ENCODE data around the gene KLF9. TPM values are rescaled to one million over a fixed set of nuclear protein-coding genes. Genes with fewer than 3 reads are reported as not detected.
A peak's percentile ranks its signal among the peaks of the same experiment; 100 is the strongest.

Gene KLF9
- total RNA-seq, 2 experiments from 2014 or later: 11.3 to 12.8 TPM

DNA sequence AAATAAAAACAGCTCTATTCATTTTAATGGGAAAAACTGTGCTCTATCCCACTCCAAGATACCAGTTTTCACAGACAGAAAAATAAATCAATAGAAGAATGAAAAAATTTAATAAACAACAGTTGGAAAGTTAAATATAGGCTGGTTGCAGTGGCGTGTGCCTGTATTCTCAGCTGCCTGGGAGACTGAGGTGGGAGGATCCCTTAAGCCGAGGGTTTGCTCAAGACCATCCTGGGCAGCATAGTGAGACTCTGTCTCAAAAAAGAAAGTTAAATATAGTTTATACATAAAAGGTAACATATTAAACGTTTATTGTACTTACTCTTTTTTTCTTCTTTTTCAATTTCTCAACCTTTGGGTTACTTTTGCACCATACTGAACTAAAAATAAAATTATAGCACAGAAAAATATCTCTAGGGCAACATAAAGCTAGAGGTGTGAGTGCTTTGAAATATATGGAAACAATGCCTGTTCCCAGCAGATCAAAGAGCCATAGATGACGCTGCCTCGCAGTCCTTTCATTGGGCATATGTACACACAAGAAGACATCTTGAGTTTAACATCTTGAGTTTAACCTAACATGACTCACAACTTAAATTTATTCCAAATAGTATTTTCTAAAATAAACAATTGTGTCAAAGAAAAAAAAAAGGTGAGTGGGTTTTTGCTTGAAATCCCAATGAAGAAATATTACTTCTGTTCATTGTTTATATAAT, 25.7 kb upstream of the KLF9 start:
- no peak for DNase-seq
- Mint-ChIP-seq H3K4me3 (no peak overlapping the region), H3K27ac (no peak overlapping the region), H3K36me3 (ENCODE audit: low read depth) (no peaks in the 10 kb centered on the region), H3K27me3 (no peaks in the 10 kb centered on the region), H3K4me1 (peaks cover 13% of the 10 kb centered on the region), H3K9me3 (no peaks in the 10 kb centered on the region)
- POLR2A ChIA-PET: no interaction called here
- CTCF ChIA-PET: interaction anchor here (0.9 to 1.7 kb wide), 2 partner anchors 19 to 163 kb away, joined by 4 to 5 read pairs; no protein-coding TSS in a partner anchor

GRCh38 chr9:70438341-70438928, 24.0 kb upstream of the KLF9 start:
- DNase-seq: no peak
- Mint-ChIP-seq H3K27ac (peak overlapping the region; percentile 20), H3K36me3 (ENCODE audit: low read depth) (no peaks in the 10 kb centered on the region), H3K4me3 (no peak overlapping the region), H3K27me3 (no peaks in the 10 kb centered on the region), H3K4me1 (peaks cover 13% of the 10 kb centered on the region), H3K9me3 (peaks cover 2% of the 10 kb centered on the region)
- ChIA-PET POLR2A (no interaction called here), CTCF (interaction anchor here (1.3 to 1.7 kb wide), 4 partner anchors 9 to 164 kb away, joined by 4 to 7 read pairs (median 4); no protein-coding TSS in a partner anchor)

- Mint-ChIP-seq H3K4me1 (peaks cover 13% of the 10 kb centered on the region), H3K9me3 (peaks cover 8% of the 10 kb centered on the region), H3K36me3 (ENCODE audit: low read depth) (no peaks in the 10 kb centered on the region), H3K4me3 (no peak overlapping the region), H3K27ac (no peak overlapping the region), H3K27me3 (no peaks in the 10 kb centered on the region)
- CTCF ChIA-PET: no interaction called here
- POLR2A ChIA-PET: no interaction called here
- no peak for DNase-seq
These were observed 21.5 kb upstream of the KLF9 start for GRCh38 chr9:70435948-70436347.

- CTCF ChIA-PET: interaction anchor here (1.1 kb wide), 1 partner anchor 21 kb away, joined by 3 read pairs; no protein-coding TSS in a partner anchor
- Mint-ChIP-seq H3K4me1 (no peaks in the 10 kb centered on the region), H3K9me3 (peaks cover 8% of the 10 kb centered on the region), H3K27ac (no peak overlapping the region), H3K4me3 (no peak overlapping the region), H3K36me3 (ENCODE audit: low read depth) (no peaks in the 10 kb centered on the region), H3K27me3 (no peaks in the 10 kb centered on the region)
- DNase-seq: no peak
- POLR2A ChIA-PET: no interaction called here
These were observed 15.4 kb upstream of the KLF9 start for GRCh38 chr9:70429899-70430298.

DNA sequence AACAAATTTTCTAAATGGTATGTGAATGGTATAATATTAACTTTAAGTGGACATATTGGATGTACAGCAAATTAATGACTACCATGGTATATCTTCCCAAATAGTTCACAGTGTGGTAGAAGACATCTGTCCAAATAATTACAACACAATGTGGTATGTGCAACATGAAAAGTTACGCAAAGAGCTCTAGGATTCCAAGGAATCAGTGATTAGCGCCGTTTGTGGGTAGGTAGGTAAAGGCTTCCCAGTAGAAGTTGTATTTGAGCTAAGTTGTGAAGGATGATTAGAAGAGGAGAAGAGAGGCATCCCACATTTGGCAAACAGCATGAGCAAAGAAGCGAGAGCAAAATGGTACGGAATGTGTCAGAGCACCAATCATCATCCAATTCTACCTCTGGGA, 14.3 kb upstream of the KLF9 start:
- Mint-ChIP-seq H3K9me3 (peaks cover 8% of the 10 kb centered on the region), H3K4me1 (no peaks in the 10 kb centered on the region), H3K27me3 (no peaks in the 10 kb centered on the region), H3K36me3 (ENCODE audit: low read depth) (no peaks in the 10 kb centered on the region), H3K27ac (no peak overlapping the region), H3K4me3 (no peak overlapping the region)
- ChIA-PET CTCF (no interaction called here), POLR2A (no interaction called here)
- no peak for DNase-seq

DNA sequence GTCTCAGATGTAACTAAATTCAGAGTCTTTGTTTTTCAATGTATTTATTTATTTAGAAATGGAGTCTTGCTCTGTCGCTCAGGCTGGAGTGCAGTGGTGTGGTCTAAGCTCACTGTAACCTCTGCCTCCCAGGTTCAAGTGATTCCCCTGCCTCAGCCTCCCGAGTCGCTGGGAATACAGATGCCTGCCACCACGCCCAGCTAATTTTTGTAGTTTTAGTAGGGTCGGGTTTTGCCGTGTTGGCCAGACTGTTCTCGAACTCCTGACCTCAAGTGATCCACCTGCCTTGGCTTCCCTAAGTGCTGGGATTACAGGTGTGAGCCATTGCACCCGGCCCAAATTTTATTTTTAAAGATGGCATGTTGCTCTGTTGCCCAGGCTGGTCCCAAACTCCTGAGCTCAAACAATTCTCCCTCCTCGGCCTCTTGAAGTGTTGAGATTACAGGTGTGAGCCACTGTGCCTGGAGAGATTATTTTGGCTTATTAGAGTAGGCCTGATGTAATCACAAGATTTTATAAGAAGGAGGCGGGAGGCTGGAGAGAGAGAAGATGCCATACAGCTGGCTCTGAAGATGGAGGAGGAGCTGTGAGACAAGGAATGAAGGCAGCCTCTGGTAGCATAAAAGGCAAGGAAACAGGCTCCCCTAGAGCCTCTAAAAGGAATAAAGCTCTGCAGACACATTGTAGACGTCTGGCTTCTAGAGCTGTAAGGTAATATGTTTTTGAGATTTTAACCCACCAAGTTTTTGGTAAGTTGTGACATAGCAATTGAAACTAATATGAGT, 12.9 kb upstream of the KLF9 start:
- Mint-ChIP-seq H3K4me3 (no peak overlapping the region), H3K36me3 (ENCODE audit: low read depth) (no peaks in the 10 kb centered on the region), H3K4me1 (peaks cover 8% of the 10 kb centered on the region), H3K27ac (no peak overlapping the region), H3K9me3 (peaks cover 4% of the 10 kb centered on the region), H3K27me3 (no peaks in the 10 kb centered on the region)
- ChIA-PET POLR2A (no interaction called here), CTCF (interaction anchor here (1.2 to 1.4 kb wide), 2 partner anchors 61 to 175 kb away, joined by 4 read pairs; no protein-coding TSS in a partner anchor)
- no peak for DNase-seq

DNA sequence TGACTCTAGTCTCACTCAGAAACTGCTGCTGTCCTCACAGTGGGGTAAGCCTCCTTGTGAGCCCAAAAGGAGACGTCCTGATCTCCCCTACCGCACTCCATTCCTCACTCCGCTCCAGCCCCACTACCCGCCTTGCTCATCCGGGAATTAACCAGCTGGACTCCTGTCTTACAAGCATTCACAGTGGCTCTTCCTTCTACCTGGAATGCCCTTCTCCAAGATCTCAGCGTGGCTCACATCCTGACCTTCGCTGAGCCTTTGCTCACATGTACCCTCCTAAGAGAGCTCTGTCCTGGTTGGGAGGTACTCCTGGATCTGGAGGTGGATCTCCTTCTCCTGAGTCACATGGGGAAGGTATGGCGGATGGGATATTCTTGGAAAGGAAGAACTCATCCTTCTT, 10.7 kb upstream of the KLF9 start:
- POLR2A ChIA-PET: interaction anchor here (0.6 kb wide), 1 partner anchor 193 kb away, joined by 3 read pairs; no protein-coding TSS in a partner anchor
- H3K9me3 Mint-ChIP-seq: no peaks in the 10 kb centered on the region

GRCh38 chr9:70422371-70423043, 8.1 kb upstream of the KLF9 start:
- H3K27ac Mint-ChIP-seq: peak overlapping the region; percentile 98
- H3K27me3 Mint-ChIP-seq: no peaks in the 10 kb centered on the region
- H3K9me3 Mint-ChIP-seq: no peaks in the 10 kb centered on the region
- no peaks in the 10 kb centered on the region for H3K36me3 Mint-ChIP-seq (ENCODE audit: low read depth)
- ChIA-PET POLR2A (interaction anchor here (0.5 kb wide), 2 partner anchors 8 to 10 kb away, joined by 3 to 4 read pairs; no protein-coding TSS in a partner anchor), CTCF (interaction anchor here (0.6 to 1.4 kb wide), 2 partner anchors 16 to 60 kb away, joined by 3 to 4 read pairs; no protein-coding TSS in a partner anchor)
- DNase-seq: no peak
- peaks cover 43% of the 10 kb centered on the region for H3K4me1 Mint-ChIP-seq
- no peak overlapping the region for H3K4me3 Mint-ChIP-seq

More for the DNA sequence above, 10.7 kb upstream of the KLF9 start:
- DNase-seq: no peak
- Mint-ChIP-seq H3K4me1 (peaks cover 30% of the 10 kb centered on the region), H3K27me3 (no peaks in the 10 kb centered on the region), H3K27ac (no peak overlapping the region), H3K4me3 (no peak overlapping the region), H3K36me3 (ENCODE audit: low read depth) (no peaks in the 10 kb centered on the region)
- CTCF ChIA-PET: interaction anchor here (0.6 kb wide), 1 partner anchor 71 kb away, joined by 7 read pairs; no protein-coding TSS in a partner anchor

DNA sequence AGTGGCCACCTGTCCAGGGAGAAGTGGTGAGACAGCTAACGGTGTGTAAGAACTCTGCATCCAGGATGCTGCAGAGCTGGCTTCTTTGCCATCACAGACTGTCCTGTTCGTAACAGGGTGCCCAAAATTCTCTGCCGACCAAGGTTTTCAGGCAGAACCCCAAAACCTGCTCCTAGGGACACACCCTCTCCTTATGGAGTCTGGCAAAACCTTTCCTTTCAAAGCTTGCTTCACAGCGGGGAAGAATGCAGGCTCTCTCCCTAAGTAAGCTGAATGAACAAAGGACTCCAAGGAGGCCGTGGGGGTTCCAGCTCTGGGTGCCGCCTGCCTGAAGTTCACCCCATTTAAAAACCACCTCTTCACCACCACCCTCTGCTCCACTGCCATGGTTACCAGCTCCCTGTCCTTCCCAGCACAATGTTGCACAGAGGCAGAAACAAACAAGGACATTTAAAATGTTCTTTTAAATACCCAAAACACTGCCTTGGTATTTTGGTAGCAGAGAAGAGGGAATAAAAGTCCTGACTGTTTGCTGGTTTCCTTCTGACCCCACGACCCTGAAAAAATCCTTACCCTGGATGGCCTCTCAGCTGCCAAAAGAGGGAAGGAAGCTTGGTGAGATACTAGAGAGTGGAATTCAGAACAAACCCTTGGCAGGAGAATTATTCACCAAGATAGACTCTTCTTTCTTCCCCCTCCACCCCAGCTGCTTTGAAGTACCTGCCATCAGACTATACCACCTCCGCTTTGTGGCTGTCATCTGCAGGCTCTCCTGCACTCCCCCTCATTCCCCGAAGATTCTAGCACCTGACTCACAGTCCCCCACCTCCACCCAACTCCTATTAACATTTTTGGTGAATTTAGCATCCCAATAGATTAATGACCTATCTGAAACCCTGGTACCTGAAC, 7.1 kb upstream of the KLF9 start:
- peak overlapping the region; percentile 86 for H3K4me3 Mint-ChIP-seq
- no peaks in the 10 kb centered on the region for H3K27me3 Mint-ChIP-seq
- peaks cover 44% of the 10 kb centered on the region for H3K4me1 Mint-ChIP-seq
- H3K27ac Mint-ChIP-seq: peak overlapping the region; percentile 98
- H3K36me3 Mint-ChIP-seq (ENCODE audit: low read depth): no peaks in the 10 kb centered on the region
- CTCF ChIA-PET: interaction anchor here (0.6 to 1.8 kb wide), 6 partner anchors 13 to 64 kb away, joined by 3 to 7 read pairs (median 4); no protein-coding TSS in a partner anchor
- POLR2A ChIA-PET: interaction anchor here (0.5 to 0.8 kb wide), 3 partner anchors 9 to 11 kb away, joined by 3 to 4 read pairs (median 4); no protein-coding TSS in a partner anchor
- no peak for DNase-seq
- no peaks in the 10 kb centered on the region for H3K9me3 Mint-ChIP-seq

DNA sequence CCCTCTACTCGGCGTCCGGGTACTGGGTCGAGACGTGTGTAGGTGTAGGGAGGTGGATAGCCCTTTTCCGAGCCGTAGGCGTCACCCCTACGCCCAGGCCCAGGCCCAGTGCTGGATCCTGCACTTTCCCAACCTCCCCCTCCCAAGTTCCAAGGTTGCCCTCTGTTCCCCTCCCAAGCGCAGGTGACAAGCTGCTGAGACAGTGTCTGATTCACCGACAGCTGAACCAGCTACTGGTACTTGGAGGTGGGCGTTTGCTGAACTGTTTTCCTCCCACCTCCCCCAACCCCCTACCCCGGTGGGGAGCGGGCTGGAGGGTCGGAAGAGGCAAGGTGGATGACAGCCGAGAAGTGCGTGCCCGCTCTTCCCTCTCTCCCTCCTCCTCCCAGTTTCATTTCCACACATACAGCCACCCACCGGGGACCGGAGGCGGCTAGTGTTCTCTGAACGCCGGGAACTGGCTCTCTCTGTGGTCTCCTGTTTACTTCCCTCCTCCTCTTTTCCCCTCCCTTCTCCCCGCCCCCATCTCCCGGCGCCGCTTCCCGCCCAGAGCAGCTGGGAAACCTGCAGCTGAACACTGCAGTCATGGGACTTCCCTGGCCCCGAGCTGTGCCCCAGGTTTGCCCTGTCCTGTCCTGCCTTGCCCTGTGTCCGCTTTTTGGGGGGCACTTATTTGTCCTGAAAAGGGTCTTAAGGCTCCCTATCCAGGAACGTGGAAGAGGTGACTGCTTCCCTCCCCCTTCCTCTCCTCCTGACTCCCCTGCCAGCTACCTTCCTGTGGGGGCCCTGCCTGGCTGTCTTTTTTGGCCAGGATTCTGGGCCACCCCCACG, 6.2 kb upstream of the KLF9 start:
- peak overlapping the region; percentile 86 for H3K4me3 Mint-ChIP-seq
- H3K4me1 Mint-ChIP-seq: peaks cover 46% of the 10 kb centered on the region
- DNase-seq: peak; percentile 49
- H3K9me3 Mint-ChIP-seq: no peaks in the 10 kb centered on the region
- H3K27me3 Mint-ChIP-seq: no peaks in the 10 kb centered on the region
- ChIA-PET POLR2A (interaction anchor here (0.8 kb wide), 1 partner anchor 10 kb away, joined by 4 read pairs; no protein-coding TSS in a partner anchor), CTCF (interaction anchor here (1.3 to 2.6 kb wide), 6 partner anchors 14 to 146 kb away, joined by 4 to 7 read pairs (median 4); no protein-coding TSS in a partner anchor)
- no peaks in the 10 kb centered on the region for H3K36me3 Mint-ChIP-seq (ENCODE audit: low read depth)
- peak overlapping the region; percentile 98 for H3K27ac Mint-ChIP-seq
